Measurements from ENCODE around the gene STAC2.

The STAC2 gene

DNA sequence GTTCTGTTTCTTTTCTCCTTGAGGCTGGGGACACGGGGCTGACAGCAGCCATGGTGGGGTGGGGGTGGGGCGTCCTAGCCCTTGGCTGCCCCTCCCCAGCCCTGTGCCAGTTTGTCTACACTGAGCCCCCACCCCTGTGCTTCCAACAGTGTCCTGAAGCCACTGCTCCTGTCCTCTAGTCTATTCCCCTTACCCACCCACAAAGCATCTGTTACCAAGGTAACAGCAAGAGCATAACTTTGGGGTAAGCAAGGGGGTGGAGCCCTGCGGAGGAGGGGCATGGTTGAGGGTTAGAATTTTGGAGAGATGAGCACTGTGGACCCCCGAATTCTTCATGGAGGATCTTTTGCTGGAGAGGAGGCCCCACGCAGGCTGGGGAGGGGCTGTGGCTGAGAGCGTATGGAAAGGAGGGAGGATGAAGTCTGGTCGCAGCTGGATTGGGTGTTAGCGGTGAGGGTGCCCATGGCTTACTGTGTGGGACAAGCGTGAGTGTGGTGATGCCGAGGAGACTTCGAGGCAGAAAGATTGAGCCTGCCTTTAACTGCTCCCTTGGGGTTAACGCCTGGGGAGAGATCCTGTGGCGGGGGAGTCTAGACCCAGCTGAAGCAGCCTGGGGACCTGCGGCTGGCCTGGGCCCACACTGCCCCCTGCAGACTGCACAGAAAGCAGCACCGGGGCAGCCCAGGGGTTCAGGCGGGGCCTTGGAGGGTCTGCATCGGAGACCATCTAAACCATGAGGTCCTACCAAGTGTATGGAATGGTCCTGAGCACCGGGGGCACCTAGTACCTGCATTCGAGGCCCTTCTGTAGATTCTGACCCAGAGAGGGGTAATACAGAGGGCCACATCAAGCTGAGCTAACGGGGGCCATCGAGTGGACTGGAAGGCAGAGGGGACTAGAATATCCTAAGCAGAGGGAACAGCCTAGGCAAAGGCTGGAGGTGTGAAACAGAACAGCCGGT is 6.1 kb upstream of the STAC2 start:
- DNase-seq (ENCODE audit: low spot score), result peak; percentile 97

DNA sequence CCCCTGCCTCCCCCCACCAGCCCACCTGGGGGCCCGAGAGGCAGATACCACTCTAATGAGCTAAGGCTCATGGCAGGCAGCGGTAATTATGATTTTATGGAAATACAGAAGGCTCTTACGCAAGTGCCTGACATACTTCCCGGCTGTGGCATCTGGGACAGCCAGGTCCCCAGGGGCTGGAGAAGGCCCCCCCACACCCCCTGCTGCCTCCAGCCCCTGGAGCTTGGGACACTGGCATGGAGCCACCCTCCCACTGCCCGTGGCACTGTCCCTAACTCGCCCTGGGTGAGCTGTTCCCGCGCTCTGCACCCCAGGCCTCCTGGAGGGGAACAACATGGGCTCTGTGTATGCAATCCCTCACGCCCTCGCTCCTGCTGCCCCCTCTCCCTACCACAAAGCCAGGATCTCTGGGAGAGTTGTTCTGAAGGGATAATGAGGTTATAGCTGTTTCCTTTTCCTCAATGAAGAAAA is 5.4 kb upstream of the STAC2 start:
- peak; percentile 51 for DNase-seq (ENCODE audit: low spot score)

DNA sequence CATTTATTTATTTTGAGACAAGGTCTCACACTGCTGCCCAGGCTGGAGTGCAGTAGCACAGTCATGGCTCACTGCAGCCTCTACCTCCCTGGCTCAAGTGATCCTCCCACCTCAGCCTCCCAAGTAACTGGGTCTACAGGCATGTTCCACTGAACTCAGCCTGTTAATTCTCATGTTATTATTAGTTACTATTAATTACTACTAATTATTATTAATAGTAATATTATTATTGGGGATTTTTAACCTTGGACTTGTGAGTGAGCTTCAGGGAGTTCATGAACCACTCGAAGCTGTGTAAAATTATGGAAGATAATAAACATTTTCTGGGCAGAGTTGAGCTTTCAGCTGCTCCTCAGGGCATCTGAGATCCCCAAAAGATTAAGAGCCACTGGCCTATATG is 4.6 kb upstream of the STAC2 start:
- DNase-seq (ENCODE audit: low spot score), result no peak

DNA sequence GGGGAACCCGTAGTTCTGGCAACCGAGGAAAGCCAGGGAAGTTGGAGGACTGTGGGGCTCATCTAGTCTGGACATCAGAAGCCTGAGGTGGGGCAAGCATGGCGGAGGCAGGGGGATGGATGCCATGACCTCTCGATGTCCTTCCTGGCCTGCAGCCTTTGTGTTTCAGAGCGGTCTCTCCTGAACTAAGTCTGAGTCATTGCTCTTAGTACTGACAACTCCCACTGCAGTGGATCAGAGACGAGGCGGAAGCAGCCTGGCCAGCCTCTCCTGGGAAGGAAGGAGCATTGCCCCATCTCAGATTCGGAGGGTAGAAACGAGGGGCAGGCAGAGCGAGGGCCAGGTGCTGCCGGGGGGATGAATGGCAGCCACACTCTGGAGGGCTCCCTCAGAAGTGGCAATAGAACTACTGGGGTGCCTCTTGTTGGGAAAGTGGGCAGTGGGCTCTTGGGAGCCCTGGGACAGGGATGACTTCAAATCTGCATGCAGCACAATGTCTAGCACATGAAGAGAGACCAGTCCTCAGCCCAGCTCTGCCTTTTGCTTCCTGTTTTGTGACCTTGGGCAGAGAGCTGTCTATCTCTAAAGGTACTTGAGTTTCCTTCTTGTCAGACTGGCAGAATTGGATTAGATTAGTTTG is 3.6 kb upstream of the STAC2 start:
- DNase-seq (ENCODE audit: low spot score), result no peak

DNA sequence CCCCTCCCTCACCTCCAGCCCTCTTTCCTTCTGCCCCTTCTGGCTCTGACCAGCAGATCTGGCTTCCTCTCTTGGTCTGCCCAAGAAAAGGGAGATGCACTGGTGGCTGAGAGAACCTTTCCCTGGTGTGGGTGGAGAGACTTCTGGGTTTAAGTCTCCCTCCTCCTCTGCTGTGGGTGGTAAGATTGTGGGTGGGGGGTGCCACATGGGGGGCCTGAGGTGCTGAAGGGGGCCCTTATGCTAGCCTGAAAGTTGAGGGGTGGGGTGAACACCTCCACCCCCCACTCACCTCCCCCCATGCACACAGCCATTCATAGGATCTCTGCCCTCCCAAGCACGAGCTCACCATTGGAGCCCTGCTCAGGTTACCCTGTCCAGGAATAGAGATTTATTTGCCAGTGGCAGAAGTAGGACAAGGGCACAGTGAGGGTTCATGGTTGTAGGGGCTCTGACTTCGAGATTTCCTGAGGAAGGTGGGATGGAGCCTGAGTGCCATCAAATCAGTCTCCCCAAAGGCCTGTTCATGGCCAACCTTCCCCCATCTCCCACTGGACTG is 1.7 kb upstream of the STAC2 start:
- no peak for DNase-seq (ENCODE audit: low spot score)

DNA sequence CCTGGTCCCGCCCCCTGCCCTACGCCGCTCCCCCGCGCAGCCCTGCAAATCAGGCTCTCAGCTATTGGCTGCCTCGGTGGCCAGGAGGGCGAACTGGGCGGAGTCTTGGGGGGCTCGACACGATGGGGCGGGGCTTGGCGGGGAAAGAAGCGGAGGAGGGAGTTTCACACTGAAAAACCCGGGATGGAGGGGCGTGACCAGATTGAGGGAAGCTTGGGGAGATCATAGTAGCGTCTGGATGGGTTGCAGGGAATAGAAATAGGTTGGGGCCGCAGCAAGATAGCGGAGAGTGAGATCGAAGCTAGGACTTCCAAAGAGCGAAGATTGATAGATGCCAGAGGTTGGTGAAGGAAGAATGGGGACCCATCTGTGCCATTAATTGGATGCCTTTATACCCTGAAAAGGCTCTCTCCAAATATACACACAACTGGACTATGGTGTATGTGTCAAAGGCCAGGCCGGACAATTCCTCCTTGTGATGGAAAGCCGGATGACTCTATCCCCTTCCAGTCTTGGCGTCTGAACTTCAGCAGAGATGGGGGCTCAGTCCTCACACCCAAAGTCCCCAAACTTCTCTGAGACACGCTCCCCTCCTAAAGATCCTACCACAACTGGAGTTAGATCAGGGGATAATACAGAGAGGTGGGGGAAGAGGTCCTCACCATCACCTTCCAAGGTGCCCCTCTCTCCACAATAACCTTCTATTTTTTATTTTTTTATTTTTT is 376 bp upstream of the STAC2 start:
- peak; percentile 96 for DNase-seq (ENCODE audit: low spot score)

DNA sequence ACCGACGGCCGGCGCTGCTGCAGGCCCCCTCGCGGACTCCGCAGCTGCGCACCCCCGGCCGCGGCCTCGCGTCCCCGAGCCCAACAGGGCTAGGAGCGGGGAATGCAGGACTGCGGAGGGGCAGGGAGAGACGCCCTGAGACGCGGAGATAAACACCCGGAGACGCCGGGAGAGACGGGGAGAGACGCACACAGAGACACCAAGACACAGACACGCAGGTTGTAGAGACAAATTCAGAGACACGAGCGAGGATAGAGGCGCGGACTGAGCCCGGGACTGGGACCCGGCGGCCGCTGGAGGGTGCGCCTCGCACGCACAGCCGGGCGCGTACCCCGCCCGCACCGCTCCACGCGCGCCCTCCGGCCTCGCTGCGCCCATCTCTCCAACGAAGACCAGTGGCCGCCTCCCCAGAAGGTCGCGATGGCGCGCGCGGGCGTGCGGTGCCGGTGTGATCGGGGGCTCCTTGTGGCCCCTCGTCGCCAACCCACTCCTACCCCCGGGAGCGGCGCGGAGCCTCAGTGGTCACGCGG is 902 bp downstream of the STAC2 start:
- DNase-seq (ENCODE audit: low spot score), result peak; percentile 77

DNA sequence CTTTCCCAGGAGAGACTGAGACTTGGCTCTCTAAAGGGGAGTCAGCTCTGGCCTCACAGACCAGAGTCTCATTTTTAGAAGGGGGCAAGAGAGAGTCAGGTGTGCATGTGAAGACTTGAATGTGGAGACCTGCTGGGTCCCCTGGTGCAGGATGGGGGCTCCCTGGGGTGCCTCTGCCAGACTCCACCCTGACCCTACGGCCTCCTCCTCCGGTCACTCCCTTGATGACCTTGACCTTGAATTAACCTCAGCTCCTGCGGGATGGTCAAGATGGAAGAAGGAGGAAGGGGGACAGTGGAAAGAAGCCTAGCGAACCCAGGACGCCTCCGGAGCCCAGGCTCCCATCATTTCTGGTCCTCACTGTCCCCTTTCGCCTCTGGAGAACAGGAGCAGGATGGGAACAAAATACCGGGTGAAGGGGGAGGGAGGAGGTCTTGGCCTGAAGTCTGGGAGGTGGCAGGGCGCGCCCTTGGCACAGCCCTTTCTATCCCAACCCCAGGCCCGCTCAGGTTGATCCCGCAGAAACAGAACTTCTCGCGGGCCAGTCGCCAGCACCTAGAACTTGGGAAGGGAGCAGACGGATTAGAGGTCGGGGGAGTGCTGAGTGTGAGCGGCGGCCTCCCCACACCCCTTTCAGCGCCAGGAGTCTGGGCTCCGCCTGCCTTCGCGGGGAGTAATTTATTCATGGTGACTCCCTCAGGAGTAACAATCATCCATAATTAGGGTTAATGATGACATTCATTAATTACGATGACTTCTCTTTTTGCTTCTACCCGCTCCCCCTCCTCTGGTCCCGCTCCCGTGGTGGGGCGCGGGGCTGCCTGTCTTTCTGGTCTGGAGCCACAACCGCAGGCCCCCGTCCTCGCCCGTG is 1.6 kb downstream of the STAC2 start:
- no peak for DNase-seq (ENCODE audit: low spot score)

DNA sequence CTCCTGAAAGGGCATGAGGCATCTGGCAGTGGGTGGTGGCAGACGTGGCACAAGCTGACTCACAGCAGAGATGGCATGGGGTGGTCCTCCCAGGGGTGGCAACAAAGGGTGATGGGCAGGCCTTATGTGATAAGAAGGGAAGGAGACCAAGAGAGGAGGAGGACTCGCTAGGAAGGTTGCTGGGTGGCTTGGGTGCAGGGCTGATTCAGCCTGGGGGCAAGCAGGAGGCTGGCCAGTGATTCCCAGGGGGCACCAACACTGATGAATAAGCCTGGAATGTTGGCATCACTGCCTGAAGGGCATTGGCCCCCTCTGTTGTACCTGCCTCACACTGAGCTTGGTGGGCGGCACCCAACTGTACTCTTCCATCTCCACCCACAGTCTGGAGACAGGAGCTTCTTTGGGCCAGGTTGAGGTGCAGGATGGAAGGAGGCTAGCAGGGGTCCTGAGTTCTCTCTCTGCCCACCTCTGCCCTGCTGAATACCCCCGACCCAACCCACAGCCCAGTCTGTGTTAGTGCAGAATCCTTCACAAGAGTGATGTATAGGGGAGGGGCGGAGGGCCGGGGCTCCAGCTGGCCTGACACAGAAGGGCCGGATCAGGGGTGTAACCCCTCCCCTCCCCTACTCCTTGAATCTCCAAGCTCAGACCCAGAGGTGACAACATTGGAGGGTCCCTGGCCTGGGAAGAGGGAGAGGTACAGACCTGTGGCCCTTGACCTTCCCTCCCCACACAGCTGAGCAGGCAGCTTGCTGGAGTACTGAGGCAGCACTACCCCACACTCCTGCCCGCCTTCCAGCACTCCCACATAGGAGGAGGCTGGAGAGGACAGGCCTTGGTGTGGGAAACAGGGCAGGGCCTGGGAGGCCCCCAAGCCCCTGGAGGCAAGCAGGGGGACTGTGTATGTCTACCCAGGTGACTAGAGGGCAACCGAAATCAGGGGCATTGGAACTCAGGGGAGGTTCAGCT is 2.6 kb downstream of the STAC2 start:
- no peak for DNase-seq (ENCODE audit: low spot score)

DNA sequence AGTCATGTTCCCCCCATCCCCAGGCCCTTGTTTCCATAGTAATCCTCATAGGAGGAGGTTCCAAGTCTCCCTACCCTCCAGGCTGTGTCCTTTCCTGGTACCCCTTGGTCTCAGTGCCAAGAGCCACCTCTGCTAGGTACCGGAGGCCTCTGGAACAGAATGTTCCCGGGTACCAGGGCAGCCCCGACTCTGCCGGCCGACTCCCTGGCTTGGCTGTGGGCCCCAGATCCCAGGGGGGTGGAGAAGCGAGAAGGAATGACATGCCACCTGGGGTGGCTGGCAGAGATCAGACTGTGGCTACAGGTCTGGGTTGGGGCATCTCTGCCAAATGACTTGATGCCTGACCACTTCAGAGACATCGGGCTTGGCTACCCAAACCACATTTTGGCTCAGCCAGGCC is 3.6 kb downstream of the STAC2 start:
- no peak for DNase-seq (ENCODE audit: low spot score)

DNA sequence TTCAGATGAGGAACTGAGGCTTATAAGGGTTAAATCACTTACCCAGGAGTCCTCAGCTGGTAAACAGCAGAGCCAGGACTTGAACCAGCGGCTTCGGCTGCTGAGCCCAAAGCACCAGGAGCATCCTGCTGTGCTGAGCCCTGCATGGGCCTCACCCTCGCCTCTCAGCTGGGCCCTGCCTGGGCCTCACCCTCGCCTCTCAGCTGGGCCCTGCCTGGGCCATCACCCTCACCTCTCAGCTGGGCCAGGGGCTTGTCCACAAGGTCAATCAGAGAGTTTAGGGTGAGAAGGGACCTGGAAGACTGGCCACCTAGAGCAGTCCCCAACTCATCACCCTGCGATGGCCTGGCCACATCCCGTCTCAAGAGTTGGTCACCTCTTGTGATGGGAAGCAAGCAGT is 4.2 kb downstream of the STAC2 start:
- no peak for DNase-seq (ENCODE audit: low spot score)

DNA sequence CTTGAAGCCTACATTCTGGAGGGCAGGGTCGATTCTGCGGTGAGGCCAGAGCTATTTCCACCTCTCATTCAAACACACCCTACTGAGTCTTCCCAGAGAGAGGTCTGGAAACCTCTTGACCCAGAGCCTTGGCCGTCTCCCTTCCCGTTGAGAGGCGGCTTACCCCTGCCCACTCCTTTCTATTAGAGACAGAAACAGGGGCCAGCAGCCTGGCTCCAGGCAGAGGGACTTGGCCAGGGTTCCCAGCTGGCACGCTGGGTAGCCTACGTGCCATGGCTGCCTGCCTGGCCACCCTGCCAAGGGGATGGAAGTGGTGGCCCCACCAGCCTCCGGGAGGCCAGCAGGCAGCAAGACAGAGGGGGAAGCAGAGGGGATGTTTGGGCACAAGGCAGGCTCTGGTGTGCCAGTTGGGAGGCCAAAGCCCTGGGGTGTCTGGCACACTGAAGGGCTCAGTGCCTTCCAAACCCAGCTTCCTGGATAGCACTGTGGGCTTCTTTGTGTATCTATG is 6.0 kb downstream of the STAC2 start:
- DNase-seq (ENCODE audit: low spot score), result no peak

DNA sequence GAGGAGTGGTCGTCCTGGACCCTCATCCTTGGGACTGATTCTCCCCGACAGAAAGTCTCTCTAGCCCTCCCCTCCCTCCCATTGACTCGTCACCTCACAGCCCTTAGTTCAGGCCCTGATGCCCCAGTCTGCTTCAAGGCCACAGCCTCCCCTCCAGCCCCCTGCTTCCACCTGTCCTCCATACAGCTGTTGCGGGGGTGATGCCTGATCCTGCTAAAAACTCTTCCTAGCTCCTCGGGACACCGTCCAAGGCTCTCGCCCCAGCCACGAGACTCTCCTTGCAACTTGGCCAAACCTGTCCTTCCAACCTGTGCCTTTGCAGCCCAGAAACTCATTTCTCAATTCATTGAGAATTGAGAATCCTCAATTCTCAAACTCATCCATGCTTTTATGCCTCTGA is 6.8 kb downstream of the STAC2 start:
- no peak for DNase-seq (ENCODE audit: low spot score)

DNA sequence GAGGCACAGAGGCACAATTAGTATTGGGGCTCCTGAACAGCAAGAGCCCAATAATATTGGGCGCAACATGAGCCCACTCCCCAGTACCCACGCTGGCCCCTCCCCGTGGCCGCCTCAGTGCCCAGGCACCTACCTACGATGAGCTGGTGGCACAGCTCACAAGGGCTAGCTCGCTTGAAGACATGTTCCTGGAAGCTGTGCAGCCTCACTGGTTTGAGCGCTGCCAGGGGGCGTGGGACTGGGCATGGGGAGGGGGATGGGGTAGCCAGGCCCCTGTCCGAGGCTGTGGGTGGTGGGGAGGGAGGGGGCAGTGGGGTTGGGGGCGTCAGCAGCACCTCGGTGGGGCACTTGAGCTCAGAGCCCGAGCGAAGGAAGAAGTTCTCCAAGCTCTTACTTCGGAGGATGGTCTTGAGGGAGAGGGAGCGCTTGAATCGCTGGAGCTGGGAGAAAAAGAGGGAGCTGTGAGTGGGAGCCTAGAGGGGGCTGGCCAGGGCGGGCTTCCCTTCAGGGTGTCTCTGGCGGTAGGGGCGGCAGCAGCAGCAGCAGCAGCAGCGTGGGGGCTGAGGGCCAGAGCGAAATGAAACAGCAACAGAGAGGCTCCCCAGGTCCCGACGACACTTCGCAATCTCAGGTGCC is 7.9 kb downstream of the STAC2 start:
- DNase-seq (ENCODE audit: low spot score), result no peak

DNA sequence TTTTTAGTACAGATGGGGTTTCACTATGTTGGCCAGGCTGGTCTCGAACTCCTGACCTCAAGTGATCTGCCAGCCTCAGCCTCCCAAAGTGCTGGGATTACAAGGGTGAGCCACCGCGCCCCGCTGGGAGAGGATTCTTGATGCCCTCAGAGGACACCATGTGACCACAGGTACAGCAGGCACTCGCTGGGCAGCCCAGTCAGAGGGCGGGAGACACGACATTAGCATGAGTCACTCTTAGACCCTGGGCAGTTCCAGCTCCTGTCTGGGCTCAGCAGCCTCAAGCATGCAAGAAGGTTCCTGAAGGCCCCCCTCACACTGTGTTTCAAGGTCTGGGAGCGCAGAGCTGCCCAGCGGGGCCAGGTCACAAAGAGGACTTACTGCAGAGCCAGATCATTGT is 11.9 kb downstream of the STAC2 start:
- no peak for DNase-seq (ENCODE audit: low spot score)

DNA sequence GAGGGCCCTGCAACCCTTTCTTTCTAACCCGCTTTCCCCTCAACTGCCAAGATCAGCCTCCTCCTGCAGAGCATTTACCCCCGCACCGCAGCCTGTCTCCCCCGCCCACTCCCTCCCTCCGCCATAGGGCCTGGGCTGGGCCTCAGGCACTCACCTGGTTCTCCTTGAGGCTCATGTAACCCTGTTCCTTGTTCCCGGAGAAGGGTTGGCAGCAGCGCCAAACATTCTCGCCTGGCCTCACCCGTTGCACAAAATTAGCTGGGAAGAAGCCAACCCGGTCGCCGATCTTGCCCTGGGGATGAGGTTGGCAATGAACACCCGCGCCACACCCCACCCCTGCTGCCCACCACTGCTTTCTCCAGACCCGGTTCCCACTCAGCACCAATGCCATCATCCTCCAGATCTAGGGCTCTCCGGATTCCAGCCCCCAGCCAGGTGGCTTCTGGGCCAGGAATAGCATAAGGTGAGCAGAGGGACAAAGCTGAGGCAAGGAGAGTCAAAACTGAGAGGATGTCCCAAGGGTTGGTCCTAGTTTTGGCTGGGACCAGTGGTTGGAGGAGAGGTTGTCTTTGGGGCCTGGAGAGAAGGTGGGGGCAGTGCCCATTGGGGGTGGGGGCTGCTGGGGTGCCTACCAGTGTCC is 12.8 kb downstream of the STAC2 start:
- no peak for DNase-seq (ENCODE audit: low spot score)

DNA sequence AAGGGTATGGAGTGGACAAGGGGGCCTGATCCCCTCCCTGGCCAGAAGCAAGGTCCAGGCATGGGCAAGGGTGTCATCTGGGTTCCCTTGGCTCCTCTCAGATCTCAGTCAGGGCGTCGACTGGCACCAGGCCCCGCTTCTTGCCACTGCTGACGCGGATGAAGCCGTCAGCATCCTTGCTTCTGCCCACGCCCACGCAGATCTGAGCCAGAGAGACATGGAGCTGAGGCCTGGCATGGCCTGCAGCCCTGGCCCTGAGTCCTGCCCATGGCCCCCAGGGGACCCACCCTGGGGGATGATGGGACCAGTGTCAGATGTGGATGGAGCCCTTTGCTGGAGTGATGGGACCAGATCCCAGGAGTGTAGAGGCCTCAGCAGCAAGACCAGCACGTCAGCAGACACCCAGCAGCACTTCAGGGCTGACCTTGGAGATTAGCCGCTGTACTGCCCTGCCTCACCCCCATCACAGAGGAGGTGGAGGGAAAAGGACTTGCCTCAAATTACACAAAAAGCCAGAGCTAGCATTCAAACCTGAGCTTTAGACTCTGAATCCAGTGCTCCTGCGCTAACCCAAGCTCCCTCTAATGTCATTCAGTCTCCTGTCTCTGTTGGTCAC is 13.4 kb downstream of the STAC2 start:
- no peak for DNase-seq (ENCODE audit: low spot score)

DNA sequence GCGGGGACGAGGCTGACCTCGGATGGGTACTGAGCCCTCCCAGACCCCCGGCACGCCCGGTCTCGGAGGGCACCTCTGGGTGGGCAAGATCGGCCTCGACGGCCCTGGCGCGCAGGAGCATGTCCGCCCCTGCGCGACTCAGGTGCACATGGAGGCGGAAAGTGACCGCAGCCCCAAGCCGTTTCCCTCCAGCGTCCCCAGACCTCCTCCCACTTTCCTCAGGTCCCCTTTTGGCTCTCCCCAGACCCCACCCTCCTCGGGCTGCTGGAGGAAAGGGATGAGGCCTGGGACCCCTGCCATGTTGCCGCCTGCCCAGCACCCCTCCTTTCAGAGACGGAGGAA is 15.7 kb downstream of the STAC2 start:
- DNase-seq (ENCODE audit: low spot score), result no peak
